Measurements from ENCODE around the gene KCNJ6.

Gene KCNJ6

DNA sequence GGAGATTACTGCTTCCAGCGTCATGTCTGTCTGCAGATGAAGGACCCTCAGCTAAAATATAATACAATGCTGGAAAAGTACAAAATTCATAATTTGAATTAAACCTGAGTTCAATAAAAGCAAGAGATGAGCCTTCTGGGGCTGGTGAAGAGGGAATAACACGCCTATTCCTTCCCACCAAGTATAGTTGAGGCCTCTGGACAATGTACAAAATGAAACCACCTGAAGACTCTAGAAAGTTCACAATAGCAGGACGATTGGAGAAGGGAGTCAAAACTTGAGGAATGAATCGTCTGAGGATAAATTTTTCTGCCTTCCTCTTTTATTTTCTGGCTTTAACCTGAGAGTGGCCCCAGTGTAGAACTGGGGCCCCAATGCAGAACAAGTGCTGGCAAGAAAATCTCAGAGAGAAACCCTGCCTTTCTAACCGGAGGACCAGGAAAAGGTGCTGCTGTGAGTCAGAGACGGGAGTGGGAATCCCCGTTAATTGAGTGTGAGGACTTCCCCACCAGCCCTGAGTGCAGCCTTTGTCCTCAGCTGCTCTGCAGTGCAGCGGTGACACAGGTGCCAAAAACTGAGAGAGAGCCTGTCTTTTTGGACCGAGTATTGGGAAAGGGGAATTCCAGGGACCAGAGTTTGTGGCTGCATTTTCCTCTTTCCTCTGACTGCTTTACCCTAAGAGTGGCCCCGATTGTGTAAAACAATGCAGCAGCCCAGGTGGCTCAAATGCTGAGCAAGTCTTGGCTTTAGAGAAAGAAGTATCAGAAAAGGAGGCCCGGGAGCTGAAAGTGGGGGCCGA, 284.7 kb downstream of the KCNJ6 start:
- DNase-seq, result no peak

DNA sequence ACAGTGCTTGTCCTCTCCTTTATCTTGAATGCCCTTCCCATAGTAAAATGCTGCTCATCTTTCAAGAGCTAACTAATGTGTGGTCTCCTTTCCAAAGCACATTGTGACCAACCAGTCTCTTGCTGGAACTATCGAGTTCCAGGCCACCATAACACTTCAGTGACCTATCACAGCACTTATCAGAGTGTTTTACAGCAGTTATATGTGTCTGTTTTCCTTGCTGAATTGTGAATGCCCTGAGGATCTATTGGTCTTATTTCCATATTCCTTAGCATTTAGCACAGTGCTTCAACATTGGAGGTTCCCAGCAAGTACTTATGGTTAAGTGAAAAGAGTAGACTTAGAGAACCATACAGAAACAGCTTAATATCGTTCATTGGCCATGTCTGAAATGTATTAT, 285.4 kb downstream of the KCNJ6 start:
- DNase-seq, result no peak

DNA sequence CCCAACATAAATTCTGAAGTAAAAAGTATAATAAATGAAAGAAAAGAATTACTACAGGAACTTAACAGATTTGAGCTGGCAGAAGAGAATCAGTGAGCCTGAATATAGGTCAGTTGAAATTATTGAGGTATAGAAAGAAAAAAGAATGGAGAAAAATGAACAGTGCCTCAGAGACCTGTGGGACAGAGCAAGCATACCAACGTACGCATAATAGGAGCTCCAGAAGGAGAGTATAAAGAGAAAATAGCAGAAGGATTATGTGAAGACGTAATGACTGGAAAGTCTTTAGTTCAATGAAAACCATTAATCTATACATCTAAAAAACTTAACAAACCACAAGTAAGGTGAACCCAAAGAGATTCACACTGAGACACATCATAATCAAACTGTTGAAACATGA, 287.9 kb downstream of the KCNJ6 start:
- DNase-seq, result no peak

DNA sequence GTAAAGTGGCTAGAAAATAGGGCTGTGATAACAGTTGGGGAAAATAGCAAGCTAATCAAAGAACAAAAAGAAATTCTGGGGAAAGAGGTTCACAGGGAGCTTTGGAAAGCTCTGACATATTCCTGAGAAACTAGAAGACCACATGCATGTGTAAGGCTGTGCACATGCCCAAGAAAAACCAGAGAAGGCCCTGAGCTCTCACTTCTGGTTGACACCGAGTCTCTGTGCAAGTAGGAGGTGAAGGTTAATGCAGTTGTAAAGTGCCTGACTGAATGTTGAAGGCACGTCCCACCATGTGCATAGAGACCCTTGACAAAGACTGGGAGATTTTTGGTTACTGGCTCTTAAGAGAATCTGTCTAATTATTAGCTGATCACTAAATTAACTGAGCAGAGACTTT, 288.7 kb downstream of the KCNJ6 start:
- no peak for DNase-seq

- no peak for DNase-seq
These were observed 289.2 kb downstream of the KCNJ6 start for GRCh38 chr21:37627074-37627473.

DNA sequence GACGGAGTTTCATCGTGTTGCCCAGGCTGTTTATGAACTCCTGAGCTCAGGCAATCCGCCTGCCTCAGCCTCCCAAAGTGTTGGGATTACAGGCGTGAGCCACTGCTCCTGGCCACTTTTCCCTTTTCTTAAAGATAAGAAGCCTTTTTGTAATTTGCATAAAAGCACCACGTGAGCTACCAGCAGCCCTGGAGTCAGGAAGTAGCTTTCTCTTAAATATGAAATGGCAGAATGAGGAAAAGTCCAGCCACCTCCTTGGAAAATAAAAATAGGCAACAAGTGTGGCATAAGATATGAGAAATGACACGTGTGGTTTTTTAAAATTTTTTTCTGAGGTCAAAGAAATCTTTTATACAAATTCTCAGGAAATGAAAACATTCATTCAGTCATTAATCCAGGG, 289.9 kb downstream of the KCNJ6 start:
- DNase-seq, result no peak

- no peak for DNase-seq
These were observed 292.6 kb downstream of the KCNJ6 start for GRCh38 chr21:37623689-37624088.

DNA sequence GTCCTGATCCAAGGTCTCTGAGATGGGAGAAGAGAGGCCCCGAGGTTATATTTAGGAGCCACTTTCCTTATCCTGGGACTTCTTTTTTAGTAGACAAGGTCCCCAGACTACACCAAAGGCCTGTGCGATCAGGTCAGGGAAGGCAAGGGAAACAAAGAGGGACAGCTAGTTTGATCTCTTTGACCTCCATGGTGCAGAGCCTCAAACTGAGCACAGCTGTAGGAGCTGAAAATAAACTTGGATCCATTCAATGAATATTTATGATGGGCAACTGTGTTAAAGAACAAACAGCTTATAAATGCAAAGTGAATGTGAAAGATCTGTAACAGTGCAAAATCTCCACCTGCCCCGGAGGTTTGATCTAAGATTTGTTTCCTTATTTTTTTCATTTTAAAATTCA, 293.1 kb downstream of the KCNJ6 start:
- DNase-seq, result no peak

- no peak for DNase-seq
These were observed 293.5 kb downstream of the KCNJ6 start for GRCh38 chr21:37622755-37623154.

DNA sequence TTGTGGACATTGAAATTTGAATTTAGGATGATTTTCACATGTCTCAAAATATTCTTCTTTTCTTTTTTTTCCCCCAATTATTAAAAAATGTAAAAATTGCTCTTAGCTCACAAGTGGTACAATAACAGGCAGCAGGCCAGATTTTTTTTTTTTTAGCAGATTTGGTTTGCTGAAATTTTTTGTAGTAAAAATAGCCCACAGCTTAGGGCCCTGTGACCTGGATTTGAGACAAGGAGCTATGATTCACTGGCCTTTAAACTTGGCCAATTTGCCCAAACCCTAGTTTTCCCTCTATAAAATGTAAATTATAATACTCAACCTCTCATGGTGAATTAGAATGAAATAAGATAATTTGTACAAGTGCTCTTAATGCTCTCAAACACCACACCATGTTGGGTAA, 295.9 kb downstream of the KCNJ6 start:
- no peak for DNase-seq

DNA sequence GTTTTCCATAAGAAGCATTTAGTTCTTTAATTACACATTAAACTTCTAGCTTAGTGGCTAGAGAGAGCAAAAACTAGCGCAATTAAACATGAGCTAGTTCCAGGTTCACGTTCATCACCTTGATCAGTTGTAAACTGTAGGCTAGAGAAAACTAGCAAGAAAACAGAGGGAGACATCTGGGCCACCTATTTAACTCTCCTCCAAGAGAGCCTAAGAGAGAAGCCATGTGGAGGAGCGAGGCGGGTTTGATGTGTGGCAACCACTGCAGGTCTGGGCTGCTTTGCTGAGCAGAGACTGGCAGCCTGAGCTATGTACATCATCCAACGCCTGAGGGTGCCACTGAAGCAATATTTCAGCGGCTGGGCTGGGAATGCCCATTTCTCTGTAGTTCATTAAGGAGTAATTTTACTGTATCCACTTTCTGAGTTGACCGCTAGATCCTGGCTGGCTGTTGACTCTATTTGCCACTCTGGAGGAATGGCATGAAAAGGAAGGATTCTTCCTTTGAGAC, 296.7 kb downstream of the KCNJ6 start:
- DNase-seq, result no peak

DNA sequence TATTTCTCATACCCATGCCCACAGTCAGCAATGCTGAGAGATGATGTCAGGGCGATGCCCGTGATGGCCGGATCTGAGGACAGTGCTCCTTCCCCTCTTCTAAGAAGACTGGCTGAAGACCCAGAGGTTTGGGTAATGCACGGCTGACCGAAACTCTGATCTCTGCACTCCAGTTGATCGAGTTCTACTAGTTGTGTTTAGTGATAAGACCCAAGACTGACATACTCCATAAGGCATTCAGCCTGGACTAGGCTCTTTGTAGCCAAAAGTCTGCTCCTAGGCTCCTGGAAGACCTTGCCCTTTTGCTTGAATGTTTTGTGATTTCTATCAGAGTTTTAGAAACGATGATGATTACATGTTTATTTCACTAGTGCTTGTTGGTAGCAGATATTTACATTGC, 298.2 kb downstream of the KCNJ6 start:
- no peak for DNase-seq

GRCh38 chr21:37615962-37616361, 300.3 kb downstream of the KCNJ6 start:
- no peak for DNase-seq

DNA sequence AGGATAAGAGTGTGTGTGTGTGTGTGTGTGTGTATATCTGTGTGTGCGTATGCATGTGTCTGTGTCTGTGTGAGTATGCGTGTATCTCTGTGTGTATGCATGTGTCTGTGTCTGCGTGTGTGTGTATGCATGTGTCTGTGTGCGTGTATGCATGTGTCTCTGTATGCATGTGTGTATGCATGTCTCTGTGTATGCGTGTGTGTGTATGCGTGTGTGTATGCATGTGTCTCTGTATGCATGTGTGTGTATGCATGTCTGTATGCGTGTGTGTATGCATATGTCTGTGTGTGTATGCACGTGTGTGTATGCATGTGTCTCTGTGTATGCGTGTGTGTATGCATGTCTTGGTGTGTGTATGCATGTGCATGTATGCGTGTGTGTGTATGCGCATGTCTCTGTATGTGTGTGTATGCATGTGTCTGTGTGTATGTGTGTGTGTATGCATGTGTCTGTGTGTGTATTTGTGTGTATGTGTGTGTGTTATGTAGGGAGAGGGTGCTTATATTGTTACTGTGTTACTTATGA, 301.8 kb downstream of the KCNJ6 start:
- no peak for DNase-seq

- no peak for DNase-seq
These were observed 309.2 kb downstream of the KCNJ6 start for GRCh38 chr21:37607081-37607480.

- DNase-seq, result no peak
These were observed 309.7 kb downstream of the KCNJ6 start for GRCh38 chr21:37606549-37606948.

- no peak for DNase-seq
These were observed 311.3 kb downstream of the KCNJ6 start for GRCh38 chr21:37605006-37605405.

DNA sequence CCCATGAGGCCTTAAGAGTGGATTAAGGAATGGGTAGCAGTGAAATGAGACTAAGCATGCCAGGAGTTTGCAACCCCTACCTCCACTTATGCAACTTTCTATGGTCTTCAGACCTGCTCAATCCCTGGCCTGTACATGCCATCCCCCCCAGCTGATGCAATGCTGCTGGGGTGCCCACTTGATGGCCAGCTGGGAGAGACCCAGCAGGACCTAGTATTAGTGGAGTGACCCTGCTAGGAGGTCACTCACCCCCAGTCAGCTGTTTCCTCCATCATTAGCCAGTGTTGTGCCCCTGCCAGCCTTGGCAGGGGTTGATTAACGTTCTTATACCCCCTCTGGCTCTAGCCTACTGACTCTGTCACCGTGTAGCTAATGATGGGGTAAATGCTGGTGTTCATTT, 313.1 kb downstream of the KCNJ6 start:
- no peak for DNase-seq

GRCh38 chr21:37601915-37602314, 314.3 kb downstream of the KCNJ6 start:
- DNase-seq, result no peak

GRCh38 chr21:37601027-37601426, 315.2 kb downstream of the KCNJ6 start:
- DNase-seq, result no peak

GRCh38 chr21:37595944-37596343, 320.3 kb downstream of the KCNJ6 start:
- no peak for DNase-seq

- no peak for DNase-seq
These were observed 321.7 kb downstream of the KCNJ6 start for GRCh38 chr21:37594472-37594951.

DNA sequence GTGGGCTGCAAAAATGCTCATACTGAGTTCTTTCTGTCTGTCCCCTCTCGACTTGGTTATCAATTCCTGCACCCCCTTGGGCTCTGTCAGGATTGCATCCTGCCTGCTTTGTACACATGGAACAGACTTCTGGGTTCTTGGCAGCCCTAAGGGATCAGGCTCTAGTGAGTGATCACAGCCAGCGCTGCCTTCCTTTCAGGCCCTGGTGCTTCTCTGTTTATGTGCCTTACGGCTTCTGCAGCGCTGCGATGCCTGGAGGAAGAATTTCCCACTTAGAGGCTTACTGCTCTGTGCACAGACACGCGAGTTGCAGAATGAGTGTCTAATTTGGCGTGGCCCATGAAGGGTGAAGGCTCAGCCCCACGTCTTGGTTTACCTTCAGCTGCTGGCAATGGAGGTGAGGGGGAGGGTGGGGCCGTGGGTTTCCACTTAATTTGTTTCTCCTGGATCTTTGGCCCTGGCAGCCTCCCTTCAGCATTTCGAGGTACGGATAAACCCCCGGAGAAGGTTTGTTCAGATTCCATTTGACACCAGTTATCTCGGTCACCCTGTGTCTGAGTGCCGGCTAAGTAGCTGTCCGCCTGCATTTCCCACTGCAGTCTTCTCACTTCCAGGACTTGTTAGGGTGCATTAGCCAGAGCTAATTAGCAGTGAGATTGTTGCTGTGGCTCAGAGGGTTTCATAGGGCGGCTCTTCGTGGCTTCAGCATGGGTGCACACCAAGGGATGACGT, 322.4 kb downstream of the KCNJ6 start:
- no peak for DNase-seq

DNA sequence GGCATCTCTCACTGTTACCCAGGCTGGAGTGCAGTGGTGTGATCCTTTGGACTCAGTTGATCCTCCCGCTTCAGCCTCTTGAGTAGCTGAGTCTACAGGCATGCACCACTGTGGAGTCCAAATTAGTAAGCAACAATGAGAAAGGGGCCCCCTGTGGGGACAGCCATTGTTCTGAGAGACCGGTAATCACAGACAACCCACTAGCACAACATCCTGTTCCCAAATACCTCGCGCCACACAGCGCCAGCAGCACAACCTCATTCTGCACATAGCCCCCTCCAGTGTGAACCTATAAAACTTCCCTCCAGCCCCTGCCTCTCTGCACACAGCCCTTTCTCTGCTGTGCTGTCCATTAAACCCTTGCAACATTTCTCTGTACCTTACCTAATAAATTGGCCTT, 323.2 kb downstream of the KCNJ6 start:
- no peak for DNase-seq

Data from fibroblast of upper back skin (primary cell).